Hepatic stellate cell (primary cell): ENCODE data around the gene DNAJC5G.
A peak's percentile ranks its signal among the peaks of the same experiment; 100 is the strongest.
"Not testable (repeated sequence)": the region's sequence is repeated elsewhere in the genome, so short reads cannot be mapped to it uniquely, and the experiment has no call there.

Experiments
- DNase-seq: peaks from one replicate; pipeline ENCODE4 v3.0.0; 2011; ENCODE audit warnings: low spot score

Gene DNAJC5G

DNA sequence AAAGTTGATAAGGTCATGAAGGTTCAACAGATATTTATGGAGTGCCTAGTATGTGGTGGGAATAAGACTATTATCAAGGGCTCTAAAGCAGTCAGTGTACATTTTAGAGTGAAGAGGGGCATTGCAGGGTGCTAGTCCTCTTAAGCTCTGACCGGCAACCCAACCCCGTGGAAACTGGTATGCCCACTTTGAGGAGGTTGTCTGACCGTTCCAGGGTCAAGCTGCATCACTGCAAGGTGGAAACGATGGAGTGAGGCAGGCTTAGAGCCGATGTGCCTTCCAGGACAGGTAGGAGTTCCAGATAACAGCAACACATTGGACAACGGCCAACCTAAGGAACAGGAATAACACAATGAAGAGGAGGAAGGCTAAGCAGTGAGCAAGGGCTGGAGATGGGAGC, 34.4 kb downstream of the DNAJC5G start:
- DNase-seq: no peak

DNA sequence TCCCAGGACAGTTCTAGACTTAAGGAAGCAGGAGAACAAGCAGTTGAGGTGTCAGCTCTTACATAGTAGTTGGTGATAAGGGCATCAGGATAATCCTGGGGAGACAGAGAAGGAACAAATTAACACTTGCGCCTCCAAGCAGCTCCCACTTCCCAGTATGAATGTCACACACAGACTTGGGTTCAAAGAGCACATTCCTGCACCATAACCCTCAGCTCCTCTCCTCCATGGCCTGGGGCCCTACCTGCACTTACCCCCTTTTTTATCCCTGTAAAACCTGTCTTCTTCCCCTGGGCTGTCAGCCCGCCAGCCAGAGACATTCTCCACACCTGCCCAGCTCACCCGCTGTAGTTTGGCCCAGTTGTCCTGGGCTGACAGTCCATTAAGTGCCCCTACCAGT, 36.9 kb downstream of the DNAJC5G start:
- no peak for DNase-seq

DNA sequence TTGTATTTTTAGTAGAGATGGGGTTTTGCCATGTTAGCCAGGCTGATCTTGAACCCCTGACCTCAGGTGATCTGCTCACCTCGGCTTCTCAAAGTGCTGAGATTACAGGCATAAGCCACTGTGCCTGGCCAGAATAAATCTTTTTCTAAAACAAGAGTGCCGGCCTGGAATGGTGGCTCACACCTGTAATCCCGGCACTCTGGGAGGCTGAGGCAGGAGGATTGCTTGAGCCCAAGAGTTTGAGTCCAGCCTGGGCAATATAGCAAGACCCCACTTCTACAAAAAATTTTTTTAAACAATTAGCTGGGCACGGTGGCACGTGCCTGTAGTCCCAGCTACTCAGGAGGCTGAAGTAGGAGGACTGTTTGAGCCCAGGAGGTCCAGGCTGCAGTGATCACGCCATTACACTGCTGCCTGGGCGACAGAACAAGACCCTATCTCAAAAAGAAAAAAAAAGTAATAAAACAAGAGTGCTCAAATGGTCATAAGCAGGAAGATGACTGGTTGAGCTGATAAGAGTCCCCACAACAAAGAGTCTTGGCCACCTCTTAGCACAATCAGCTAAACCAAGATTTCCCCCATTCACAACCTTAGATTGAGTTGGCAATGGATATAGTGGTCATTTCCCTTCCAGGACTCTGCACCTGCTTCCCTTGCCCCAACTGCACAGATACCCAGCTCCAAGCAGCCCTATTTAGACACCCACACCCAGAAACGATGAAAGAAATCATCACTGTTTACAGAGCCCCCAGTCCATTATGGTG, 38.8 kb downstream of the DNAJC5G start:
- no peak for DNase-seq

DNA sequence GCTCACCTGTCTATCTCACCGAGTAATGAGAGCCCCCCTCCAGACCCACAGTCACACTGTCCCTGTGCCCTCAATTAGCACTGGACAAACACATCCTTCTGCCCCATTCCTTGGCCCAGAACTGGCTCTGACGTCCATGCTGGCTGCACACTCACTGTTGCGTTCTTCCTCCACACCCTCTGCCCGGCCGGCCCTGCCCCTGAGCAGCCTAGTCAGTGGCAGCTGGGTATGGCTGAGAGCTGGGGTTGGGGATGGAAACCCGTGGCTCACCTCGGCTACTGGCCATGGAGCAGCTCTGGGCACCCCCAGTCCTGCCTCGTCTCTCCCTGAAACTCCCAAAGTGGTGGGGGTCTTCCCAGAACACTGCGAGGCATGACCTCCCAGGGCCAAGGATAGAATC, 39.5 kb downstream of the DNAJC5G start:
- no peak for DNase-seq

DNA sequence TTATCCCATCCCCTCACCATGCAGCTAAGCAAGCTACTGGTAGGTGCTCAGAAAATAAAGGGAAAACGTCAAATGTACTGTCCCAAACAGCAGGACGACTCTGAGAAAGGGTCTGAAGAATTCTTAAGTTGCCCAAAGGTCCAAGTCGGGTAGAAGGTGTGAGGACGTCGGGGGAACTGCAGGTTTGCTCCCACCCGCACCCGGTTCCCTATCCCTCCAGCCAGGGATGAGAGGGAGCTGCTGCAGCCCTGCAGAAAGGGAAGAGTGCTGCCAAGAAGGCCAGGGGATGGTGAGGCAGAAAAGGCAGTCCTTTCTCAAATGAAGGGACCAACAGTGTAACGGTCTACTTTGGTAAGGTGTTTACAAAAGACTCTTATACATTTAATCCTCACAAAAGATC, 39.9 kb downstream of the DNAJC5G start:
- no peak for DNase-seq

DNA sequence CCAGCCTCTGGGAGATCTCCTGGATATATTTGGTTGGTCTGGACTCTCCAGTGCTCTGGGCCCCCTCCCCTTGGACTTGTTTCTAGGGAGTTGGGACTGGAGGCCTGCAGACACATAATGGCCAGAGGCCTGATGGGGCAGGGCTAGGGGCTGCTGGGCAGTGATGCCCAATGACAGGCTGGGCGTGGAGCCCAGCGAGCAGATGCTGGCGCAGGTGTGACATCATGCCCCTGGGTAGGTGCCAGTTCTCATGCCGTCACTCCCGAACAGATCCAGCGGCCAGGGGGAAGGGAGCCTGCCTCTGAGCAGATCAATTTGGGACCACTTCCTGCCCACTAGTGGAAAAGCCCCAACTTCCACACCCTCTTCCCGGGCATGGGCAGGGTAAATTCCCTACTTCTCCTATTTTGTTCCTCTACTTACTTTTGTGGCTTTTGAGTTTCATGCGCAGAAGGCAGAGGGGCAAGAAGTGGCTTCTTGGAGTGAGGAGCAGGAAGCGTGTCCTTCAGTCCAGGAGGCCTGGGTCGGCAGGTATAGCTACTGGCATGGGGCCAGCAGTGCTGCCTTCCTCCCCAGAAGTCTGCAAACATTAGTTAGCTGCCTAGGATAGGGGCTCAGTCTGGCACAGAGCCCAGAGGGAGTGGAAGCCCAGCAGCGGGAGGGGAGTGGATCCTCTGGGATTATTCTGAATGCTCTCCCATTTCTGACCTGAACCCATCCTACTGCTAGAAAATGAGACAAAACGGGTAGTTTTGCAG, 41.6 kb downstream of the DNAJC5G start:
- no peak for DNase-seq

DNA sequence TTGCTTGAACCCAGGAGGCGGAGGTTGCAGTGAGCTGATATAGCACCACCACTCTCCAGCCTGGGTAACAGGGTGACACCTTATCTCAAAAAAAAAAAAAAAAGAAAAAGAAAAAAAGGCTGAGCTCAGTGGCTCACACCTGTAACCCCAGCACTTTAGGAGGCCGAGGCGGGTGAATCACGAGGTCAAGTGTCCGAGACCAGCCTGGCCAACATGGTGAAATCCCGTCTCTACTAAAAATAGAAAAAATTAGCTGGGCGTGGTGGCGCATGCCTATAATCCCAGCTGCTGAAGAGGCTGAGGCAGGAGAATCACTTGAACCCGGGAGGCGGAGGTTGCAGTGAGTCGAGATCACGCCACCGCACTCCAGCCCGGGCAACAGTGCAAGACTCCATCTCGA, 44.6 kb downstream of the DNAJC5G start:
- DNase-seq: not testable (repeated sequence)

DNA sequence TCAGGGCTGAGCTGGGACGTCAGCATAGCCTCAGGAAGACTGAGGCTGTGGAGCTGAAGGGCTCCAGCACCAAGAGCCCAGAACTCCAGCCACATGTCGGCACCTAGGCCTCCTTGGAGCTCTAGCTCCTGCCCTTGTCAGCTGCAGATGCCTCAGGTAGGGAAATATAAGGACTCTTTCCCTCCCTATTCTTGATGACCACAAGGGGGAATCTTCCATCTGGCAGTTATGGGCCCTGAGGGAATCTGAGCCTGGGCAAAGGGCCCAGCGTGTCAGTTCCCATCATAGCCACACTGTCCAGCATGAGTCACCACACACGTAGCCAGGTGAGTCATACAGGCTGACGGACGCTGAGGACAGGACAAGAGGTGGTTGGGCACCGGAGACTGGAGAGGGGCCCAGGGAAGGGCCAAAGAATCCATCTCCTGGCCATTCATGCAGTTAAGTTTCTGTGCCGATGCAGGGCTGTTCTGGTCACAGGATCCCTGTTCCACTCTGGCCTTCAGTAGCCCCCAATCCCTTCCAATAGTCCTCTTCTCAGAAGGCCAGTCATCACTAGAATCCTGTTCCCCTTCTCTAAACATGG, 45.8 kb downstream of the DNAJC5G start:
- DNase-seq: peak; percentile 93

DNA sequence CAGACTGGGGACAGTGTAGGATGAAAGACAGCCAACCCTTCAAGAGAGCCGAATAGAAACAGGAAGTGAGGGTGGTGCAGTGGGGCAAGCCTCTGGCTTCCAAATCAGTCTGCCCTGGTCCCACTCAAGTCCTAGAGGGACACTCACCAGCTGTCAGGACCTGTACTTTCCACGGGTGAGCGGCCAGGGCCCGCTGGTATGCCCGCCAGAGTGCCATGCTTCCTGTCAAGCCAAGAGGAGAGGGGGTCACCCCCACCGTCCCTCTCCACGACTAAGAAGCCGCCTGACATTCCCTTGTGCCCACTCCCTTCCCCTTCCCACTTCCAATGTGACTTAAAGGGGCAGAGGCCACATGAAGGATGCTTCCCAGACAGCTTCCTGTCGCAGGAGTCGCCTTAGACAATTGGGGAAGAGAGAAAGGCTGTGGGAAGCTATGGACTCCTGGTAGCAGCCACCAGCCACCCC, 47.1 kb downstream of the DNAJC5G start:
- no peak for DNase-seq

DNA sequence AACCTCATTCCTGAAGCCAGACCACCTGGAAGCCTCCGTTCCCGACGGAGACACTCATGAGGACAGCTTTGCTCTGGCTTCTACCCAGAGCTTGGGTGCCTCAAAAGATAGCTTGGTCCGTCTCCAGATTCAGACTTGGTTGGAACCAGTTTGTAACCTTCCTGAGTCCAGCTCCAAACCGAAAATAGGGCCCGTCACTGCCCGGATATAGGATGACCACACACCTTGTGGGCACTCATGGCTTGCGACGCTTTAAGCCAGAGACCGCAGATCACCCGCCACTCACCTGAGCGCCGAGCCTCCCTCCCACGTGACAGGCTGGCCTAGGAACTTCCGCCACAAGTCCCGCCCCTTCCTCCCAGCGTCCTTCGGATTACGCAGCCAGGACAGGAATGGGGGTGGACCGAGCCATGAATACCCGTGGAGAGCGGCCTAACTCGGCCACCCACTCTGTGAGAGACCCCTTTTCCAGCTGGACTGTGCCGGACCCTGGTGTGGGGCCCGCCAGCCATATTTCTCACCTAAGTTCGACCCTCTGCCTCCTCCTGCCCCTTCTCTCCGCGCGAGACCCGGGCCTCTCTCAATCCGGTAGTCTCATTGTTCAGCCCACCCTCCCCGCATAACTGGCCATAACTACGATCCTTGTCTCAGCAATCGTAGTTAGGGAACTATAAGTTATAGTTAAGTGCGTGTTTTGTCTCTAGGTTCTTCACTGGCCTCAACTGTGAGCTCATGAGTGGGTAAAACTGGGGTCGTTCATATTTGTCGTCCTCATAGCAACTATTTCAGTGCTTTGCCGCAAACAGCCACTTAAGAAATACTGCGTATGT, 47.7 kb downstream of the DNAJC5G start, which contains the start of gene MPV17:
Gene MPV17, minus strand, starts transcription at position 332 of the 830 bp plus-strand sequence. CDS start 580 bp downstream, outside the sequence.
- DNase-seq: peak; percentile 97

DNA sequence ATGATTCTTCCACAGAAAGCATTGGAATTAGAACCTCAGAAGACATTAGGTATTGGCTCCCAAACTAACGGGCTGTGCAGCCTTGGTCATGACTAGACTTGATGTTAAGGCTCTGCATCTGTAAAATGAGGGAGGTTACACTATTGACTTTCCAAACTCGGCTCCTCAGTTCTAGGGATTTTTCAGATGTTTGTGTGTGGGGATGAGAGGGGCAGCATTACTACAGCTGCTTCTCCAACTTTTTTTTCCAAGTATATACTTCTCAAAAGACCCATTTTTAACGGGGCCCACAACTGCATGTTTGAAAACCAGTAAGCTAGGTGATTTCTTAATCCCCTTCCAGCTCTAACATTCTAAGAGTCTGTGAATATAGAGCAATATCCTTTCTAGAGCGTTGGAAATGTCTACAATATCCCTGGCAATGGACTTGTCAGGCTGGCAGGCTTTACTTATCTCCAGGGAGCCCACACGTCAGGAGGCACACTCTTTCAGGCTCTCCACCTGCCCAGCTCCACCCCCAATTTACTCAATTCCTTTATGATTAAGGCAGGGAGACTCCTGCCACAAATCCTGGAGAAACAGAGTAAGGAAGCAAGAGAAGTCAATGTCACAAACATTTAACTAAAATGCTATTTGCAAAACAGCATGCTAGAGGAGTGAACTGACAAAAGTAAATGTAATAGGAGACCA, 48.5 kb downstream of the DNAJC5G start:
- DNase-seq: no peak

DNA sequence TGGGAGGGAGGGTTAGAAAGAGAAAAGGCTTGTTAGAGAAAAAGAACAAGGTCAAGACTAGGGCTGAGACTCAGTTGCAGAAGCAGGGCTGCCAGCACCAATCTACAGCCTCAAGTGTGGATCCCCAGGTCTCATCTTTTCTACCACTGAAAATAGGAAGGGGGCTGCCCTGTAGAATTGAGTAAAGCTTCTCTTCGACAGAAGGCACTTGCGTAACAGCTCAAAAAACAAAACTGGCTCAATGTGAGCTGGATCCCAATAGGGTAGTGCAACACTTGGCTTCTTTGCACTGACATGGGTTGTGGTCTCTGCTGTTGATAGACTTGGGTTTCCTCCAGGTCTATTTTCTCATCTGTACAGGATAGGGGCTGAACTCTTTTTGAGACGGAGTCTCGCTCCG, 49.5 kb downstream of the DNAJC5G start:
- no peak for DNase-seq
